HCEC 1CT (cell line): ENCODE results near the gene MEF2A.

Experiments used
- DNase-seq: peaks from one replicate; pipeline ENCODE4 v3.0.0-alpha.2; 2017

MEF2A gene

DNA sequence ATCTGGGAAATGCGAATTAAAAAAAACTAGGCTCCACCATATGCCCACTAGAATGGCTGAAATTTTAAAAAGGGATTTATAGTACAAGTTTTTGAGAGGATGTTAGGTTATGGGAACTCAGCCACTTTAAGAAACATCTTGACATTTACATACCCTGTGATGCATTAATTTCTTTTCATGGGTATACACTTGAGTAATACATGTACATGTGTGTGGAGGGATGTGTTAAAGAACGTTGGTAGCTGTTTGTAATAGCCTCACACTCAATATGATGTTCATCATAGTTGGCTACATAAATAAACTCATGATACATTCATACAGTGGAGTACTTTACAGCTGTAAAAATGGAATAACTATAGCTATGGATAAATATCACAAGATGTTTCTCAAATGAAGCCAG lies 40.9 kb downstream of the MEF2A start:
- DNase-seq: no peak

DNA sequence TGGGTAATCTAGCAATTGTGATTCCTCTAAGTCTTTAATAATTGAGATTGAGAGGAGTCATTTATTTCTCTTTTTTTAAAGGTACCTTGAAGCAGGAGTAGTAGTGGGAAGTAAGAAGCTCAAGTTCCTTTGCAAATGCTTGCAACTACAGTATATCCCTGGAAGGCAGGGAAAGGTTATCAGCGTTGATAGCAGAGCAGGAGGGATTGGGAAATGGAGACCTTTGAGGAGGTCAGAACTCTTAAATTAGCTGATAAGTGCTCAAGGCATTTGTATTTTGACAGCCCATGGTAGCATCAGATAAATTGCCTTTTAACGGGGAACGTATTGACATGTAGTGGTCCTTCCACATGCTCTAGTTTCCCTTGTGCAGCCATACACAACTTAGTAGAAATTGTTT lies 47.7 kb downstream of the MEF2A start:
- no peak for DNase-seq

GRCh38 chr15:99613887-99614647 lies 48.3 kb downstream of the MEF2A start:
- DNase-seq: peak; percentile 34

DNA sequence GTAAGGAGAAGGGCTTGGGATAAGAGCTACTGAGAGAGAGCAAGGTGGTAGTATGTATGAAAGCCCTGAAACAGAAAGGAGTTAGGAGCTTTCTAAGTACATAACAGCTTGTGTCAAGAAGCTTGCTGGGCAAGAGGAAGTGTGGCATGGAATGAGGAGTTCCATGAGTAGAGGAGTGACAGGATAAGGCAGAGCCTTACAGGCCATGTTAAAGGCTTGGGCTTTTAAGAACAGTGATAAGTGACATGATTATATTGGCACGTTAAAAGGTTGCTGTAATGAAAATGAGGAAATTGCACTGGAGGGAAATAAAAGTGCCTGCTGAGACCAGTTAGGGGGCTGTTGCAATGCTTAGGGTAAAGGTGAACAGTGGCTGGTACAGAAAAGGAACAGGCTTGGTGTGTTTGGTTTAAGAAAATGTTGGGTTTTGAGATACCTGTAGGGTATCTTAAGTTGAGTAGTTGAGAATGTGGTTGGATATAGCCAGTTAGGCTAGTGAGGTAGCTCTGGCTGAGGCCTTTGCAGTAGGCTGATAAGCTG lies 49.0 kb downstream of the MEF2A start:
- DNase-seq: no peak

DNA sequence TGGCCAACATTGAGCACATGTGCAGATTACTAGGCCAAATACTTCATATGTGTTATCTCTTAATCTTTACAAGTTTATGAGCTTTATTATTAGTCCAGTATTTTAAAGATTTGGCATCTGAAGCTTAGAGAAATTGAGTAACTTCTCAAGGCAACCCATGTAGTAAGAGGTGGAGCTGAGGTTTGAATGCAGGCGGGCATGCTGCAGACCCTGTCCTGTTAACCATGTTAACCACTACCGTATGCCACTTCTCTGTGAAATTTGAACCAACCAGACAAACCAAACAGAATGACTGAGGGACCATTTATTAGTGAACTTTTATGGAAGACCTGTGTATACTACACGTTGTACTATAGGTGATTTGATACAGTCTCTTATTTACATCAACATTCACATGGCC lies 49.7 kb downstream of the MEF2A start:
- DNase-seq: no peak

DNA sequence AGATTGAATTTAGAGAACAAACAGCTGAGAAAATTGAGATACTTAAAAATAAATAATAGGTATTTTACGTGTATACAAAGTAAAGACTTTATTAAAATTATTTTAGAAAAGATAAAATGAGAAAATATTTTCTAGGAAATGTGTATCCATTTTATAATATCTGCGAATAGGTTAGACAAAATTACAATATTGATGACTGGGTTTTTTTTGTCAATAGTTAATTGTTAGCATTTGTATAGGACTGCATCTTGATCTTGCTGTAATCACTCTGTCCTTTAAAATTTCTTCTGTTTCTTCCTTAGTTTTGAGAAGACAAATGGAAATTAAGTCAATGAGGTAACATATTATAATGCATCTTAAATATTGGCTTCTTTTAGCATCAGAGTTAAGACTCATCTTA lies 50.3 kb downstream of the MEF2A start:
- no peak for DNase-seq

GRCh38 chr15:99616773-99617342 lies 51.1 kb downstream of the MEF2A start:
- DNase-seq: no peak

- DNase-seq: no peak
These were observed 53.2 kb downstream of the MEF2A start for GRCh38 chr15:99618941-99619411.

DNA sequence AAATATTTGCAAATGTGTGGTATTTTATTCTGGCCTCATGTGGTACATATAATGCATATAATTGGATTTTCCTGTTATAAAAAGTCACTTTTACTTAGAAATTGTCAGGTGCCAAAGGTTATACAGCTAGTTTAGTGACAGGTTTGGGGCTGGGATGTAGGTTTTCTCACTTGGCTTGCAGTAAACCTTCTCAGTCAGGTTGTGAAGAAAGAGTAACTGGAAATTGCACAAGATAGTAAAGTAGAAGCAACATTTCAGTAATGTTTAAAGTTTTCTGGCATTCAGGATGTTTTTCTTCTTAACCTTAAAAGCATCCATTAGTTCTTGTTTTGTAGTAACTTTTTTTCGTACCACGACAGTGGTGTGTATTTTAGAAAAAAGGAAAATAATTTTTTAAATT lies 53.9 kb downstream of the MEF2A start:
- no peak for DNase-seq

- no peak for DNase-seq
These were observed 54.4 kb downstream of the MEF2A start for GRCh38 chr15:99620178-99620577.

DNA sequence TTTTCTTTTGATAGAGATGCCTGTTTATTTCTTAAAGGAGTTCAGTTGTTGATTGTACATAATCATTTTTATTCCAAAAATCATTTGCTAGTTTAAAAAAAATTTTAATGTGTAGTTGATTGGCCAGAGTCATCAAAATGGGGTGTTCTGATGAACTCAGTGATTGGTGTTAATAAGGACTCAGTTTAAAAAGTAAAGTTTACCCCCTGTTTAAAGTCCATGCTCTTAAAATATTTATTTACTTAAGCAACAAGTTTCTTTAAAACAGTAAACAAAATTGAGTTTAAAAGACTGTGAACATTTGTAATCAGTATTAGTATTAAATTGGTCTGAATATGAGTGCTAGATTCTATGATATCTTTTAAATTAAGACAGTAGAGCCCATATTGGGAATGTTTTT lies 56.0 kb downstream of the MEF2A start:
- DNase-seq: no peak

DNA sequence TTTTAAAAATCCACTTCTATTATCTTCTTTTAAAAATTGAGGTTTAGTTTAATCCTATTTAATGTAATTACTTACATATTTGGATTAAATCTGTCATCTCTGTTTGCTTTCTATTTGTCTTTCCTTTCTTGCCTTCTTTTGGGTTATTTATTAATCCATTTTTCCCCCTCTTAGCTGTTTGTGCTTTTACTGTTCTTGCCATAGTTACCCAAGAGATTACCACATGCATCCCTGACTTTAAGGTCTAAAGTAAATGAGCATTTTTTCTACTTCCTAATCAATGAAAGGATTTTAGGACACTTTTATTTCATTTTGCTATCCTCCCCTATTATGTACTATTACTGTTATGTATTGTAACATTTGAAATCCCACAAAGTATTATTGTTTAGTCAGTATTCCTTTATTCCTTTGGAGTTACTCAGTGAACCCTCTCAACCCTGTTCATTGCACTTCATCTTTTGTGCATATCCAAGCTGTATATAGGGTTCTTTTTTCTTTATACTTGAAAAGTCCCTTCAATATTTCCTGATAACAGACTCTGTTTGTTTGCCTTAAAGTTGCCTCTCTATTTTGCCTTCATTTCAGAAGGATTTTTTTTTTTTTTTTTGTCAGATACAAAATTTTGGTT lies 62.7 kb downstream of the MEF2A start:
- DNase-seq: no peak

GRCh38 chr15:99630607-99631131 lies 64.9 kb downstream of the MEF2A start:
- no peak for DNase-seq

- no peak for DNase-seq
These were observed 65.5 kb downstream of the MEF2A start for GRCh38 chr15:99631255-99631654.

DNA sequence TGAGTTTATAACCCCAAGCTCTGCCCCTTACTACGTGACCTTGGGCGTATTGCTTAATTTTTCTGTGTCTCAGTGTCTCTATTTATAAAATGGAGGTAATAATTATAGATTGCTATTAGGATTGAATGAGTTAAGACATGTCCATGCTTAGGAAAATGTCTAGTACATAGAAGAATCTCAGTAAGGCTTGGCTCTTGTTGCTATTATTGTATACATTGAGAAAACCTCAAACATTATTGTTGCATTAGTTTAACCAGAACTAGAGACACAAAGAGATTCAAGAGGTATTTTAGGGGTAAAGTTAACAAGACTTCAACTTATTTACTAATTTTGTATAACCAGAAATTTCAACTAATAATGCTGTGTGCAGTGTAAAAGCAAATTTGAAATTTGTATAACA lies 66.7 kb downstream of the MEF2A start:
- no peak for DNase-seq

DNA sequence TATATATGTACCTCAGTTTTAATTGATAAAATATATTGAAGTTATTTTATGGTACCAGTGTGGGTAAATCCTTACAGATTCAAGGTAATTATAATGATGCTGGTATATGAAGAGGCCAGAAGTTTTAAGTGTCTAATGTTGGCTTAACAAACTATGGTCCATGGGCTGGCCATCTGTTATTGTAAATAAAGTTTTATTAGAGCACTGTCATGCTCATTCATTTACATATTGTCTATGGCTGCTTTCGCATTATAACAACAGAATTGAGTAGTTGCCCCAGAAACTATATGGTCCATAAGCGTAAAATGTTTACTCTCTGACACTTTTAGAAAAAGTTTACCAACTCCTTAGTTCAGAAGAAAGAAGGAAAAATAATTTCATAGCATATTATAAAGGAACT lies 67.9 kb downstream of the MEF2A start:
- DNase-seq: no peak

GRCh38 chr15:99634576-99634975 lies 68.8 kb downstream of the MEF2A start:
- DNase-seq: no peak

GRCh38 chr15:99635145-99635544 lies 69.4 kb downstream of the MEF2A start:
- no peak for DNase-seq

DNA sequence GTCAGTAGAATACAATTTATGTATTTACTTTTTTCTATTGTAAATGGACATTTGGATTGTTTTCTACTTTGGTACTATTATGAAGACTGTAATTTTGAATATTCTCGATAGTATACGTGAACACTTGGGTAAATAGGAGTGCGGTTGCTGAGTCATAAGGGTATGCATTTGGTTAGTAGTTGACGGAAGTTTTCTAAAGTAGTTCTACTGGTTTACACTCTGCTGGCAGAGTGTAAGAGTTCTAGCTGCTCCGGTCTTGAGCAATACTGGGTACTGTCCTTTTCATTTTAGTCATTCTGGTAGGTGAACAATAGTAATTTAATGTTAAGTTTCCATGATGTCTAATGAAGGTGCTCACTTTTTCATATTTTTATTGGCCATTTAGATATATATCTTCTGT lies 70.0 kb downstream of the MEF2A start:
- no peak for DNase-seq

- DNase-seq: no peak
These were observed 79.2 kb downstream of the MEF2A start for GRCh38 chr15:99644913-99645542.

DNA sequence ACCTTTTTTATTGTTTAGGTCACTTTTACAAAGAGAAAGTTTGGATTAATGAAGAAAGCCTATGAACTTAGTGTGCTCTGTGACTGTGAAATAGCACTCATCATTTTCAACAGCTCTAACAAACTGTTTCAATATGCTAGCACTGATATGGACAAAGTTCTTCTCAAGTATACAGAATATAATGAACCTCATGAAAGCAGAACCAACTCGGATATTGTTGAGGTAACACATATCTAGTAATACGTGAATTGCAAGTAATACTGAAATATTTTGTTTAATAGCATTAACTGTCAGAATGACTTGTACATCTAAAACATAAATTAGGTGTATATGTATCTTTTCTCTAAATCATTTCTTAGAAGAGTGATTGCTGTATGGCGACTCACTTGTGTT lies 79.8 kb downstream of the MEF2A start:
- no peak for DNase-seq

- DNase-seq: no peak
These were observed 80.2 kb downstream of the MEF2A start for GRCh38 chr15:99645951-99646350.
